ENCODE data around the gene STON2.

Gene STON2

DNA sequence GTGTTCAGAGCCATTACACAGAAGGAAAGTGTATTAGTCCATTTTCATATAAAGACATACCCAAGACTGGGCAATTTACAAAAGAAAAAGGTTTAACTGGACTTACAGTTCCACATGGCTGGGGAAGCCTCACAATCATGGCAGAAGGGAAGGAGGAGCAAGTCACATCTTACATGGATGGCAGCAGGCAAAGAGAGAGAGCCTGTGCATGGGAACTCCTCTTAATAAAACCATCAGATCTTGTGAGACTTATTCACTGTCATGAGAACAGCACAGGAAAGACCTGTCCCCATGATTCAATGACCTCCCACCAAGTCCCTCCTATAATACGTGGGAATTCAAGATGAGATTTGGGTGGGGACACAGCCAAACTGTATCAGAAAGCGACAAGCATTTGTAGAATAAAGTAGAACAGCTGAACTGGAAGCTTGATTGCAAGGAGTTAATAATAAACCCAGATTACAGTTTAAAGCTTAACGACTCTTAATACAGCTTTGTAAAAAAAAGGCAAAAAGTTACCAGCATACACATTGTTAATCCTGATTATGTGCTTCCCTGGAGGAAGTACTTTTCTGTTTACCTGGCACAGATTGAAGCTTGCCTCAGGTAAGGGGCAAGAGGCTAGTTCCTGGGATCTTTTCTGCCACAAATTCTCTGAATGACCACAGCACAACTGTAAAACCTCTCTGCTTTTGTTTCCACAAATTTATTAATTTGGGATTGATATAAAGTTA lies 18.1 kb upstream of the STON2 start:
- no peak for DNase-seq

DNA sequence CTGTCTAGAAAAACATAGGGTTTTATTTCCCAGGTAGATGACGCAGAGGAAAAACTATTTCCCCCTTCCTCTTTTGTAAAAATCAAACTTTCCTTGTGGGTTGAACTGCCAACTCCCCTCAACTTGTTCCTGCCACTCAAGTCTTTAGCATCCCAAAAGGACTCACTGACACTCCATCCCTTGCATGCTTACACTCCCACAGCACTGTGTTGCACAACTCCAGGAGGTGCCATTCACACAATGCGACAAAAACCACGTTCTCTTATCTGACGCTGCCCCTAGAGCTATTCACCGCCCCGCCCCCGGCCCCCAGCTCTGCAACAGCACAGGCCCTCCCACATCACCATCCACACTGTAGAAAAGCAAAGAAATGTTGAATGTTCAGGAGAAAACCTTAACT lies 16.9 kb upstream of the STON2 start:
- no peak for DNase-seq

DNA sequence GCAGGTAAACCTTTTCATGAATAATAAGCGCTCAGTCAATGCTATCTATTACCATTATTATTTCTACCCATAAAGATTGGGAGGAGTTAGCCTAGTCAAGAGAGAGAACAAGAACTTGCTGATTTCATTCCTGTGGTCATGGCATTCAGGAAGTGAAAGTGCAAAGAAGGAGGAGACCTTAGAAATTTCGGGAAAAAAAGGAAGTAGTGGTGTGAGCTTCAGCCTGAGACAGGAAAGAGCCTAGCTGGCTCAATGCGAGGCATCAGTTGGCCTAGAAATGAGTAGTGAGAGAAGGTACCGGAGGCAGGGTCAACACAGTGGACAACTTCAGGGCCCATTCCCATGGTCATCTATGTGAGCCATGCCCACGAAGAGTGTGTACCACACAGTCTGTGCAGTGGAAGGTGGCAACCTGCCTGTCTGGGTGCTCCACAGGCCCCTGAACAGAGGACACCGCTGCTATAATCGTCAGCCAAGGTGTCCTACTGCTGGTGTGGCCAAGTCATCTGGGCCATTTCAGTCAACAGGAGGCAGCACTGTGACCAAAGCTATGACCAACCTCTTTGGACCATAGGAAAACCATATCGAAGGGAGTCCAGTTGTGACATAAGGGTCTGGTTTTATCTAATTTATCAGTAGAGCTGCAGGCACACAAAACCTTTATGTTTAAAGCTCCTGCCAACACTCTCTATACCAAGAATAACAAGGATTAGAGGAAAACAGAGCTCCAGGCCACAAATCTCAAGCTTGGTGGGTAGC lies 16.2 kb upstream of the STON2 start:
- DNase-seq, result no peak

DNA sequence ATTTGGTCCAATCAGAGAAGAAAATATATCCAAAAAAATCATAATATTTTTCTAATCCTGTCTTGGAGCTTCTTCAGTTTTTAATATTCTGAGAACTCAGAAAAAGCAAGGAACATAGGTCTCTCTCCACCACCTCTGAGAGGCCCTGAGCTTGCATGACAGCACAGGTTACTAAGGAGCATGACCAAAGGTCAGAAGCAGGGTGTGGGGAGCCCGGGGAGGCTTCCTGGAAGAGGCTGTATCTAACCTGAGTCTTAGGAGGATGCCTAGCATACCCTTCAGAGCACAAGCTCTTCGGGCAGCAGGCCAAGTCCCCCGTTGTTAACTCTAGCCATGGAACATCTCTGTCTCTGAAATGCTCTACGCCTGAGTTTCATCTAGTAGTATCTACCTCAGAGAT lies 15.7 kb upstream of the STON2 start:
- no peak for DNase-seq

DNA sequence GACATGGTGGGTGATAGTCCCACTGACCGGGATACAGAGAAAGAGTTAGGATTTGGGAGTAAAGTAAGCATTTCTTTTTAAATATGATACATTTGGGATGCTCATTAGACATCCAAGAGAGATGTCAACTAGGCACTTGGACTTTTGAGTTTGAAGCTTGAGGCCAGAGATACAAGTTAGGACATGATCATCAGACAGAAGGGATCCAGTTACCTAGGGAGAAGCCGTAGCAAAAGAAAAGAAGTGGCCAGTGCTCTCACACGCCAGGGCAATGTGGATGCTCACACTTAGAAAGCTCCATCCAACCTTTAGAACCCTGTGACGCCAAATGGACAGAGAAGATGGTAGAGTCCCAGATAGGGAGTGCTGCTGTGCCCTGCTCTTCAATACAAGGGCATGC lies 14.0 kb upstream of the STON2 start:
- no peak for DNase-seq

DNA sequence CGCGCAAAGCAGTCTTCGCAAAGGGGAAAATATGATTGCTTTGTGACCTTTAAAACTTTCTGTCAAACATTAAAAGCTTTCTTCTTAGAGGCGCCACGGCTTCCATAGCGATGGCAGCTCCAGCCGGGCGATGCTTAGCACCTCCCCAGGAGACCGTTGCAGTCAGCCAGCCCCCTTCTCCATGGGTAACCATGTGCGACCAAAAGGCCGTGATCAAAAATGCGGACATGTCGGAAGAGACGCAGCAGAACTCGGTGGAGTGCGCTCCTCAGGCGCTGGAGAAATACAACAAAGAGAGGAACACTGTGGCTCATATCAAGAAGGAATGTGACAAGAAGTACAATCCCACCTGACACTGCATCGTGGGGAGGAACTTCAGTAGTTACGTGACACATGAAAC lies 12.7 kb upstream of the STON2 start:
- no peak for DNase-seq

DNA sequence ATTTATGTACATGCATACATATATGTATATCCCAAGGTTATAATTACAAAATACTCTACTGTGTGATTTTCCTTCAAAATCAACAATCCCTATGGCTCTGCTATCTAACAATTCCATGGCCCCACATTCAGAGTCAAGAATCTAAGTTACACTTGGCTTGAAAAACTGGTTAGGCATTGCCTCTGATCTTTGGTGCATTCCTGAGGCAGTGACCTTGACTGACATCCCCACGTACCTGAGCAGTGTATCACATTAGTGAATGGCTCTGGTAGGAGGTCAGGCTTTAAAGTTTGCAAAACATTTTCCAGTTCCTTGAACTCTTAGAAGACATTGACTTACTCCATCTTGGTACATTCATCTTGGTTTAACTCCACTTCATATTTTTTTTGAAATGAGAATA lies 8.5 kb upstream of the STON2 start:
- no peak for DNase-seq

DNA sequence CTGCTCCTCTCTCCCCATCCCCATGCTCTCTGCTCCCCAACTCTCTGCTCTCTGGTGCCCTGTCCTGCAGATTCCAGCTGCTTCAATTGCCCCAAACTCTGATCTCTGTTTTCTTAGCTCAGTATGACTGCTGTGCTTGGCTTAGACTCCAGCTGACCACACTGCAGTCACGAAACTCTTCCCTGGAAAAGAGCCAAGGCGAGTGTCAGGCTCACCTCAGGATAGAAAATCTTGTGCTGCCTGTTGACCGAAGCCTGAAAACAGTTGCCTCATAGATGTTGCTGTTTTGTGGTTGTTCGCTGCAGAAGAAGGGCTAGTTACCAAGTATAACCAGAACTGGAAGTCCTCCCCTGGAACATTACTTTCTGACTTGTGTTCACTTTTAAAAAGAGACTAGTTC lies 6.7 kb upstream of the STON2 start:
- peak; percentile 84 for DNase-seq

DNA sequence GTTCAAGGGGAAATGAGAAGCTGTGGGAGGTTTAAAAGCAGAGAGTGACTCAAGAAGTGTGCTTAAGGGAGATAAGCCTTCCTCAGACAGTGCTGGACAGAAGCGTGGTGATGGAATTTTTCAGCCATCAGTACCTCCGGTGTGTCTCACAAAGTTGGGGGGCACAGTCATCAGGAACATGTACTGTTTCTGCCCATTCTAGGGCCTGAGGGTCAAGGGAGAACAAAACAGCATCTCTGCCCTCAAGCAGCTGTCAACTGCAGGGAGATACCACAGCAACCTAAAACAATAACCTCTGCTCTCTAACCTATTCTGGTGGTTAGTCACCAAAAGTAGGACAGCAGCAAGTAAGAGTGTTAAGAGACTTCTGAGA lies 2.0 kb upstream of the STON2 start:
- DNase-seq, result no peak

DNA sequence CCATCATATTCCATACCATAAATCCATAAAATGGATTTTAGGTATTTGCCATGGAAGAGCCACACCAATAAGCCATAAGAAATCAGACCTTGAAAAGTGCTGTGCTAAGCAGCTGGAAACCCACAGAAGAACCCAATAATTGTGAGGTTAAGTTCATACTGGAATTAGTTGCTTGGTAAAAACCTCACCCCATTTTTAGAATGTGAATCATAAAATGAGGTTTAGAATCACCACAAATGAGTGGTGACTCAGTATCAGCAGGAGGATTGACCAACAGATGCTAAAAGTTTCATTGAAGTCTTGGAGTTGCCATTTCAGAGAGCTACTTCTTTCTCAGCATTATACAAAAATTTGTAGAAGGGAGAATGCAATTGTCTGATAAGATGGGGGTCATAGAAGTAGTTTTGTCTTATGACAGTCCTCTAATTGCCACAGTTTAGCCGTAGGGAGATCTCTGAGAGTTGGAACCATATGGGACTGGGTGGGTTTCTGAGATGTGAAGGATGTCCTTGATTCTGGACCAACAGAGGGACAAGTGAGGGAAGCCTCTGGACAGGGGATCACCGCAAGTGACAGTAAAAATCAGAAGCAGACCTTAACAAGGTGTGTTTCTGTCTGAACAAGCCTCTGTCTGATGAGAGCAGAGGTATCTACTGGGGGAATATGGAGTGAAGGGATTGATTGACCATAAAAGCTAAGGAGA lies 1.4 kb upstream of the STON2 start:
- DNase-seq, result no peak

DNA sequence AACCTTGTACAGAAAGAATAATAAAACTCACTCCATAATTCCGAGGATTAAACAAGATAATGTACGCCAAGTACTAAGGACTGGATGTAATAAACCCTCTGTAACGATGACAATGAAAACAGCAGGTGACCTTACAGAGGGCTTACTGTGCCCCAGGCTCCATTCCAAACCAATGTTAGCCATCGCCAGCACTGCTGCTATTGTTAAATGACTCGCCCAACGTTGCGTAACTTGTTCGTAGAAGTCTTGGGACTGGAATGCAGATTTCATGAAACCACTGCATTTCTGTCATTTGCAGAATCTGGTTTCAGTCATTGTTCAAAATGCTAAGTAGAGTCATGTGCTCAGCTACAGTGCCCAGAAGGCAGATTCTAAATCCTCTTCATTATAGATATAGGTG lies 728 bp upstream of the STON2 start:
- peak; percentile 84 for DNase-seq

DNA sequence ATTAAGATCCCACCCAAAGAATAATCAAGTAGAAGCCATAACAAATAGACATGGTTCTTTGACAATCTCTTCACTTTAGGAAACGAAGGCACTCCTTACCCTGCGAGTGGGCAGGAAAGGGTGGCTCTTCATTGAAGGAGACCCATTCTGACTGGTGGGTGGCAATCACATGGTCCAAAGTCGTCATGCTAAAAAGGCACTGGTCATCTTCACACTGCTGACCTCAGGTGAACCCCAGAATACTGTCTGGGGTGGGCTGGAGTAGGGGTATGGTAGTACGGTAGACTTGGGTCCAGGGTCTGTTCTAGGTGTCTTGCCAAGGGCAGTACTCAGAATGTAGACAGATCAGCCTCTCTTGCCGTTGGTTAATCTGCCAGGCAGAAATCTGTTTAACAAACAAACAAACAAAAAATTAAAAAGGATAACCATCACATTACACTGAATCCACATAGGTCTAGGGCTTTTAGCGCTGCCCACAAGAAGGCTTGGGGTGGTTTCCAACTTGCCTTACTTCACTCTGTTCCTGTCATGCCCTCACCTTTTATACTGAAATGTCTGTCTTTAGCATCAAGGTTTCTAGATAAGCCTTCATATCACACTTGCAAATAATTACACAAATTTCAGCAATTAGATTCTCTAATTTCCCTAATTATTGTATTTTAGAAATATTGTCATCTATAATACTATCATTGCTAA lies 1.8 kb downstream of the STON2 start:
- DNase-seq, result no peak

DNA sequence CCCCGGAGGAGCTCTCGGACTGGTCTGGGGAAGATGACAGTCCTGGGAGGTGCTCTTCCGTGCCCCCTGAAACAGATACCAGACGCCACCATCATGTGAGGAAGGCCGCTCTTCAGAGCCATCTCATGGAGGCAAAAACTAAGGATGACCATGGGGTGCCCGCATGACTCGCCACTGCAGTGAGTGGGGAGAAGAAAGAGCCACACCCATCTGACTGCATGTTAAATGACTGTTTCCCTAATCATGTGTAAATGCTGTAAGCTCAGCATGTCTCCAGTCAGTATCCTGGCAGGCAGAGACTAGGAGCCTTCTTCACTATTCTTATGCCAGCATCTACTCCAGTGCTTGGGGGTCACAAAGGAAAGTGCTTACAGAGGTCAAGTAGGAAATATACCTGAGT lies 4.0 kb downstream of the STON2 start:
- DNase-seq, result peak; percentile 51

DNA sequence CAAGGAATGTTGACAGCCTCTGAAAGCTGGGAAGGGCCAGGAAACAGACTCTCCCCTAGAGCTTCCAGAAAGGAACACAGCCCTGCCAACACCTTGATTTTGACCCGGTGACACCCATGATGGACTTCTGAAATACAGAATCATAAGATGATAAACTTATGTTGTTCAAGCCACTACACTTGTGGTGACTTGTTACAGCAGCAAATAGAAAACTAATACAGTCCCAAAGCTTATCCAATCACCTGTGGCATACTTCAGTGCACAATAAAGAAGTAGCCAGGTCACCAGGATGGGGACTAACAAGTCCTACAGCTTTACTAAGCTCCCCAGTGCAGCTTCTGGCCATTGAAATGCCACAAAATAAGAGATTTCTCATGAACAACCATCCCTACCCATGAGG lies 5.4 kb downstream of the STON2 start:
- no peak for DNase-seq

DNA sequence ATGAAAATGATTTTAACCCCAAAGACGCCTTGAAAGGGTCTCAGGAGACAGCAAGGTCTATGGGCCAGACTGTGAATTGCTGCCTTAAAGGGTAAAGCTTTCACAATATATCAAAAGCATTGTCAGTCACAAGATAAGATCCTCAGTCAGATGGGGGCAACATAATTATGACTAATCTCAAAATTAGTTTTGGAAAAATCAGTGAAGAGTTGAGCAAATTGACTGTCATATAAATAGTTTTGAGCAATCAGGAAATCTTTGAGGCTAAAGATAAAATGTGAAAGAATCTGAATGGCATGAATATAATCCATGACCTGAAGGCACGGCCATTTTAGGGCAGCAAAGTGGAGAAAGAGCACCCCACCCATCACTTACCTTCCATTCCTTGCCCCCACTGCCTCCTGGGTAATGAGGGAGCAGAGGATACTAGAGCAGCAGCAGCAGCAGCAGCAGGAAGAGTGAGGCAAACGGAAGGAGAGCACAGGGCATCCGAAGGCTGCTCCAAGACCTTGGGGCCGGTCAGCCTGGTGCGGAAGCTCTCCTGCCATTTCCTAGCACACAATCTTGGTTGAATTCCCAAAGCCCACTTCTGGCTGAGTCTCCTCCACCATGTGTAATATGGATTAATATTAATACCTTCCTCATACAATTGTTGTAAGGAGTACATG lies 7.0 kb downstream of the STON2 start:
- DNase-seq, result no peak

DNA sequence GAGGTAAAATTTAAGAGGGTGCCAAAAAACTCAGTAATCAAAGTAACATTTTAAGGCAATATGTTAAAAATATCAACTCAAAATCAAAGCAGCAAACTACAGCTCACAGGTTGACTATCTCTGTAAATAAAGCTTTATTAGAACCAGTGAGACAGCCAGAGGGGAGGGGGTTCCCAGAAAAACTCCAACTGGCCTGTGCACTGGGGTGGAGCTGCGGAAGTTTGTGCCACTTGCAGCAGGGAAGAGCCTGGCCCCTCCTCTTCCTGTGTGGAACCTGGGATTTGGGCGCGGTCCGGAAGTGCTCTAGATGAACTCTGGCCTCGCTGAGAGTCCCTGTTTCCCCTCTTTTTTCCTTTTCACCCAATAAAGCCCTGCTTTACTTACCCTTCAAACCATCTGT lies 8.1 kb downstream of the STON2 start:
- no peak for DNase-seq

DNA sequence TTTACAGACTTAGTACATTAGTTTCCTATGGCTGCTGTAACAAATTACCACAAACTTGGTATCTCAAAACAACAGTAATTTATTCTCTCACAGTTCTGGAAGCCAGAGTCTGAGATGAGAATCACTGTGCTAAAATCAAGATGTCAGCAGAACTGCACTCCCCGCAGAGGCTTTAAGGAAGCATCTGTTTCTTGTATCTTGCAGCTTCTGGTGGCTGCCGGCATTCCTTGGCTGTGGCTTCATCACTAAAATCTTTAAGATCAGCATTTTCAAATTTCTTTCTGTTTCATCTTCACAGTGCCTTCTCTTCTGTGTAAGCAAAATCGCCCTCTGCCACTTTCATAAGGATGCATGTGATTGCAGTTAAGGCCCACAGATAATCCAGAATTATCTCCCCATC lies 9.4 kb downstream of the STON2 start:
- DNase-seq, result no peak

DNA sequence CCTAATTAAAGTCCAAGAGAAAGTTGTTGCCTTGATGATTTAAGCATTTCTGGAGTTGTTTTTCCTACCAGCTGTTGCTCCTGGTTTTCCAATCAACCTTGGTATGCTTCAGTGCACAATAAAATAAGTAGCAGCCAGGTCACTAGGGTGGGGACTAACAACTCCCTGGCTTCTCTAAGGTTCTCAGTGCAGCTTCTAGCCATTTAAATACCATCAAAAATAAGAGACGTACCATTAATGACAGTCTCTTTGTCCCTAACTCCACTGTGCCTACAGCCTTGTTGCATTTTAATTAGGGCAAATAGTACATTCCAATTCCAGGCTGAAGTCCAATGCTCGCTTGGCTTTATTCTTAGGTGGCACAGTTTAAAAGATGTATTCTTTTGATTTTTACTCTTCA lies 11.8 kb downstream of the STON2 start:
- peak; percentile 39 for DNase-seq

DNA sequence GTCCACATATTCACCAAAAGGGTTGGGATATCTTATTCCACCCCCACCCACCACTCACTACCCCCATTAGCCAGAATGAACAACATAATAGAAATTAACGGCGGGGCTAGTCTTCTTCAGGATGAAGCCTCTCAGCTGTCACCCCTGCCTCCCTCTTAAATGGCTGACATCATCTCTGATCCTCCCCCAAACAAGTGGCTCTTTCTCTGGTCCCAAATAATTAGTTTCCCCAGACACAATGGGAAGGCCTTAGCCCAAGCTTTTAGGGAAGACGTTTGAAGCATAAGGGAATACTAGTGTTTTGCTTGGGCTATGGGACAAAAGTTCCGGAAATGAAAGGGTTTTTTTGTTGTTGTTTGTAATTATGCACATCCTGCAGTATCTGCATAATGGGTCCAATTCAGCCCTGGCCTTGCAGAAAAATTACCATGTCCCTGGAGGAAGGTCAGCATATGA lies 13.8 kb downstream of the STON2 start:
- DNase-seq, result peak; percentile 69

DNA sequence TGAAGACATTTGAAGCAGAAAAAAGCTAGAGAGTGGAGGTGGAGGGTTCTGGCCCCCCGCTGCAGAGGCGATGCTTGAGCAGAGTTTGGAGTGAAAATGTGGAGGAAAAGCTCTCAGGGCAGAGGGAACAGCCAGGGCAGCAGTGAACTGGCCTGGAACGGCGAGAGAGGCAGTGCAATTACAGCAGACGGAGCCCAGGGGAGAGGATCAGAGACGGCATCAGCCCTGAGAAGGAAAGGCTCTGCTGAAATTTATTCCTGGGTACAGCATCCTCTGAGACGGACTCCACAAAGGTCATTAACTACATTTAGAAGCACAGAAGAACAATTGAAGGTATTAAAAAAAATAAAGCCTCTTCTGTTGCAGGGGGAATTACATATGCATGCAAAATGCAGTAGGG lies 14.2 kb downstream of the STON2 start:
- DNase-seq, result peak; percentile 38

DNA sequence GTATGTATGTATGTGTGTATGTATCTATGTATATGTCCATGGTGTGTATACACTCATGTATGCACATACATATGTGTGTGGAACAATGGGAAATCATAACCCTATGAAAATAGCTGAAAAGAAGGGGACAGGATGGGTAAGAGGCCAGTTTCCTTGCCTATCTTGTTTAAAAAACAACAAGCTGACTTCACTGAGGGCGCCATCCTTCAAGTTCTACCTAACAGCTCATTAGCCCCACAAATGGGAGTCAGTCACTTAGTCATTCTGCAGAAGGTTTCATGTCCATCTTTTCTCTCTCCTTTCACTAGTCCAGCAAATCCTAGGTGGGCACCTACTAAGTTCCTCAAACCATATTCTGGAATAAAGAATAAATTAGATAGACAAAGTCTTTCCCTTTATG lies 14.7 kb downstream of the STON2 start:
- peak; percentile 43 for DNase-seq

DNA sequence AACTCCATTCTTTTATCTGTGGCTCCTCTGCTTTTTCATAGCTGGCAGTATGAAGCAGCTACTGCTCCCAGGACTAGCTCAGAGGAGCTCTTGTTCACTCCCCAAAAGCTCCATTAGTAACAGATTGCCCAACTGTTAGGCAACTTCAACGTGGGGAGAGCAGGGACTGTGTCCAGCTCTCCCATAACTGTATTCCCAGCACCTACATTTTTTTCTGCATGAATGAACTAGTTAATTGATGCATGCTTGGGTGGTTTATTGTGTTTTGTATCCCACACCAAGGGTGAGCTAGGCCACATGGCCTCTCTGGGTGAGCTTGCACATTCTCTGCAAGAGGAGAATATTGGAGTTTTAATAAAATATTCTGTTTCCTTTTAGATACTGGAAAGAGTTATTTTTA lies 15.2 kb downstream of the STON2 start:
- peak; percentile 94 for DNase-seq

All from NCI-H69 (cell line).